ENCODE results near the gene WNT7B.

The WNT7B gene

GRCh38 chr22:45897736-45898135 lies 79.2 kb downstream of the WNT7B start:
- no peak for TF ChIP-seq CTCF (IDR thresholded peaks at IDR 0.05)

GRCh38 chr22:45896964-45897538 lies 79.9 kb downstream of the WNT7B start:
- no peak for TF ChIP-seq CTCF (IDR thresholded peaks at IDR 0.05)

- TF ChIP-seq CTCF (IDR thresholded peaks at IDR 0.05) = no peak
Measured at GRCh38 chr22:45896153-45896951, 80.6 kb downstream of the WNT7B start.

GRCh38 chr22:45895436-45896152 lies 81.4 kb downstream of the WNT7B start:
- no peak for TF ChIP-seq CTCF (IDR thresholded peaks at IDR 0.05)

- TF ChIP-seq CTCF (IDR thresholded peaks at IDR 0.05) = no peak
Measured at GRCh38 chr22:45893516-45893915, 83.4 kb downstream of the WNT7B start.

- no peak for TF ChIP-seq CTCF (IDR thresholded peaks at IDR 0.05)
Measured at GRCh38 chr22:45892681-45893461, 84.1 kb downstream of the WNT7B start.

- no peak for TF ChIP-seq CTCF (IDR thresholded peaks at IDR 0.05)
Measured at GRCh38 chr22:45891996-45892621, 84.9 kb downstream of the WNT7B start.

All from LNCAP (cell line).